ENCODE data around the gene CASZ1.

- TF ChIP-seq GATA3 (IDR thresholded peaks at IDR 0.05; ENCODE audit: low read depth, low read length) (no peak), GATA2 (IDR thresholded peaks at IDR 0.05; ENCODE audit: low read depth, low read length) (no peak)
Observed at GRCh38 chr1:10705953-10706352, 90.5 kb downstream of the CASZ1 start.

All from SH-SY5Y (cell line).